Measurements from ENCODE around the gene APLP2.

Gene APLP2

GRCh38 chr11:130159139-130159538 lies 89.4 kb downstream of the APLP2 start:
- peak overlapping the region; percentile 97 for H3K27ac ChIP-seq
- TF ChIP-seq ZFX (IDR thresholded peaks at IDR 0.05) (no peak), CTCF (conservative IDR thresholded peaks at IDR 0.05) (no peak)

DNA sequence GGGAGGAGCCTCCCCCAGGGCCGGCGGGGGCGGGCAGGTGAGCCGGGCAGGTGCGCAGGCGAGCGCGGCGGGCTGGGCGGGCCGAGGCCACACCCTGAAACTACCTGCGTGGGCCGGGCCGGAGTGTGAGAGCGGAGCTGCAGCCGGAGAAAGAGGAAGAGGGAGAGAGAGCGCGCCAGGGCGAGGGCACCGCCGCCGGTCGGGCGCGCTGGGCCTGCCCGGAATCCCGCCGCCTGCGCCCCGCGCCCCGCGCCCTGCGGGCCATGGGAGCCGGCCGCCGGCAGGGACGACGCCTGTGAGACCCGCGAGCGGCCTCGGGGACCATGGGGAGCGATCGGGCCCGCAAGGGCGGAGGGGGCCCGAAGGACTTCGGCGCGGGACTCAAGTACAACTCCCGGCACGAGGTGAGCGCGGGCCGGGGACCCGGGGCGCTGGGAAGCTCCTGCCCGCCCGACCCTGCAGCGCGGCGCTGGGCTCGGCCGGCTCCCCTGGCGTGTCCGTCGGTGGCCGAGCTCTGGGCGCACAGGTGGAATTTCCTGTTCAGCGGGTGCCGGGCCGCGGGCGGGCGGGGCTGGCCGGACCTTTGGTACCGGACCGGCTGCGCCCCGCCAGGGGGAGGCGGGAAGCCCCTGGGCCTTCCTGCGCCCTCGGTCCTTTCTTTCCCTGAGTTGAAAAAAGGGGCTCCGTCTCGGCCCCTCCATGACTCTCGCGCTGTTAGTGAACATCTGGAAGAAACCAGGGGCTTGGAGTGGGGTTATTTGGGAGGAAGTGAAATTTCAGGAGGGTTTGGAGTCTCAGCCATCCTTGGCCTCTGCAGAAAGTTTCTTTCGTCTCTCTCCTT lies 90.2 kb downstream of the APLP2 start, which contains the start of gene ST14:
Gene ST14, plus strand, starts transcription at position 126 of the 841 bp plus-strand sequence. Its CDS starts 198 bp downstream, at position 324.
- H3K27ac ChIP-seq = peak within 1 kb of the TSS; percentile 97
- TF ChIP-seq ZFX (IDR thresholded peaks at IDR 0.05) (peak; percentile 93; the same call in 1 of the 2 replicates), CTCF (conservative IDR thresholded peaks at IDR 0.05) (no peak)

DNA sequence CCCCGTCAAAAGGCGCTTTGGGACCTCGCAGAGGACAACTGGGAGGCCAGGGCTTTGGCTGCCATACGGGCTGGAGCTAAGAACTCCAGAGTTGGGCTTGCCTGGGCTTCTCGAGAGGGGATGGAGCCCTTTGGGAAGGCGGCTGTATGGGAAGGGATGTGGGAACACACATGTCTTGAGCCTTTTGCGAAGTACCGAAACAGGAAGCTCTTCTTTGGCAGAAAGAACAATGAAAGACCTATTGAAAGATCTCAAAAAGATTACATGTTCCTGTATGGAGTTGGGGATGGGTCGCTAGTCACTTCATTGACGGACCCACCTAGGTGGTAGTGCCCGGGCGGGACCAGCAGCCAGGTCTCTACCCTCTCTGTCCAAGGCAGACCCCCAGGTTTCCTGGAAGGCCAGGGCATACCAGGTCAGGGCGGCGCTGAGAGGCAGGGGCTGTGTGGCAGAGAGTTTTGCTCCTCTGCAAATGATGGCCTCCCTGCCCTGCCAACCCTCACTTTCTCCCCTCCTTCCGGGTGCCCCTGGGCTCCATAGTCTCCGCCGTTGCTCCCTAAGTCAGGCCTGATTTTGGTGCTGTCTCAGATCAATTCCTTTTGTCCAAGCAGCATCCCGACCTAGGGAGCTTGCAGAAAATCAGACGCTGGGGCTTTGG lies 90.9 kb downstream of the APLP2 start:
- TF ChIP-seq CTCF (conservative IDR thresholded peaks at IDR 0.05) (no peak), ZFX (IDR thresholded peaks at IDR 0.05) (no peak)
- H3K27ac ChIP-seq = peak overlapping the region; percentile 97

DNA sequence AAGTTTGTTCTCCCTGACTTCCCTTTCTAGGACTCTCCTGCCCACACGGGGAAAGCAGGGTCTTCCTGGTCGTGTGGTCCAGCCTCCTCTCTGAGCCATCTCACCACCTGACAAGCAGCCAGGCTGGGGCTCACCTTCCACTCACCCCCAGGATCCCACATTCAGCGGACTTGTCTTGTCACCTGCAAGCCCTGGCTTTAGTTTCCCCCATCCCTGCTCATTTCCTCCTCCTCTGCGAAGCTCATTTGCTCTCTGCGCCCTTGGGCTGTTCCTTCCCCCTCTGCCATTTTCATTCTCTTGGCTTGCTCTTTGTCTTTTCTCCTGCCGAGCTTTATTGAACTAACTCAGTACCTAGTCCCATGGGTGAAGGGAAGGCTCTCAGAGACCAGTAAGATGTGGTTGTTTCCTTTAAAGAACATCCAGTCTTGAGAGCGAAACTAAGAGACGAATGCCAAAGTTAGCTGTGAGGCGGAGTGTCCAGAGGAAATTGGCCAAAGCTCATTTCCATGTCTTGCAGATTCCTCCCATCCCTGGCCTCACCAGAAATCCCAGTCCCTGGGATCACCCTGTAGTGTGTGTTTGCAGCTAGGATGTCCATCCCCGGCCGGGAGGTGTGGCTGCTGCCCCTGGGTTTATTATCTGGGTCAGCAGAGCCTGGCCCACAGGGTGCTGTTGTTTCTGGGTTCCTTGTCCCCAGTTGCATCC lies 91.9 kb downstream of the APLP2 start:
- TF ChIP-seq CTCF (conservative IDR thresholded peaks at IDR 0.05) (no peak), ZFX (IDR thresholded peaks at IDR 0.05) (no peak)
- peak overlapping the region; percentile 97 for H3K27ac ChIP-seq

GRCh38 chr11:130162733-130163132 lies 93.0 kb downstream of the APLP2 start:
- no peak overlapping the region; the same call in 1 of the 2 replicates for H3K27ac ChIP-seq
- TF ChIP-seq ZFX (IDR thresholded peaks at IDR 0.05) (no peak), CTCF (conservative IDR thresholded peaks at IDR 0.05) (no peak)

DNA sequence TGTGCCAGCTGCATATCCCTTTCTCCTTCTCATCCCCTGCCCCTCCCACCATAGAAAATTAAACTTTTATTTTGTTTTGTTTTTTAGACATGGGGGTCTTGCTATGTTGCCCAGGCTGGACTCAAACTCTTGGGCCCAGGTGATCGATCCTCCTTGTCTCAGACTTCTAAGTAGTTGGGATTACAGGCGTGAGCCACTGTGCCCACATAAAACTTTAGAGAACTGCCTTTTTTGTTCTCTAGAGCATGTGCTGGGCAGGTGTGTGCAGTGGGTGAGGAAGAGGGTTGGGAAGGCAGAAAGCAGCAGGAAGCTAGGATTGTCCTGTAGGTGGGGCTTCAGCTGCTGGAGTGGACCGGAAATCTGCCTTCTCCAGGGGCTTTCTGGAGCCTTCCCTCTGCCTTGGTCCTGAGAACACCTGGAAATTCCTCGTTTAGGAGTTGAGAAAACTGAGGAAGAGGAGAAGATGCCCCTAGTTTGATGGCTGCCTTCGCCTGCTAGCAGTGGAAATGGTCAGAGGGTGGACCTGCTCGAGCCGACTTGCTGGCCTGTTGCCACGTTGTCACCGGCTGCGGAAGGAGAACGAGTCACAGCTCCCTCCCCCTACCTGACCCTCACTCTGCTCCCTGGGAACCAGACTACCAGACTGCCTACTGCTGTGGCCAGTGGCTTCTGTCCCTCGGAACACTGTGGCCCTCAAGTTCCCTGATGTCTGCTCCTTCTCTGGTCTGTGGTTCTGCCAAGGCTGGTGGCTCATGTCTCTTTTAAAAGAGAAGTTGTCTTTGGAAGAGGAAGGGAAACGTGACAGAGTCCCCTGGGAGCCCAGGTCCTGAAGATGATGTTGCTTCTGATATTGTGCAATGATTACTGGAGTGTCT lies 93.9 kb downstream of the APLP2 start:
- H3K27ac ChIP-seq = peak overlapping the region; percentile 23
- no peak for TF ChIP-seq CTCF (conservative IDR thresholded peaks at IDR 0.05)
- no peak for TF ChIP-seq ZFX (IDR thresholded peaks at IDR 0.05)

Measured in C4-2B (cell line).